Measurements from ENCODE around the gene TXNRD3.

DNA sequence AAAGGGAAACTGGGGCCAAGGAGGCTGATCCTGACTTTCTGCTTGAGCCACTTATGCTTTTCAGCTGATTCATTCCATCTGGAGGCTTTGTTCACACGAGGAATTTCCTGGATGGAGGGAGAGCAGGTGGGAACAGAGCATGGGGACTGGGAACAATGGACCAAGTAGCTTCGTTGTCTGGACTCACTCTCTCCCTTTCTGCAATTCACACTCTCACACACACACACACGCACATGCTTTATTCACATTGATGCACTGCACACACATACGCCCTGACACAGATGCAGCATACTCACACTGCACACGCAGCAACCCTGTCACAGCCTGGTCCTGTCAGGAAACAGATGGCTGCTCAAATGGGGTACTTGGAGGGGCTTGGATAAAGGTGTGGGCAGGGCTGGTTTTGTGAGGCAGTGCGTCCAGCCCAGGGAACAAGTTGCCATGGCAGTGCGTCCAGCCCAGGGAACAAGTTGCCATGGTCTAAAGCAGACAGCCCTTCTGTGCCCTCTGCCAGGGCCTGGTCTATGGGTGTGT is 29.4 kb upstream of the TXNRD3 start:
- no peak for TF ChIP-seq POLR2A (IDR thresholded peaks at IDR 0.05)
- TF ChIP-seq, protein P1, sequence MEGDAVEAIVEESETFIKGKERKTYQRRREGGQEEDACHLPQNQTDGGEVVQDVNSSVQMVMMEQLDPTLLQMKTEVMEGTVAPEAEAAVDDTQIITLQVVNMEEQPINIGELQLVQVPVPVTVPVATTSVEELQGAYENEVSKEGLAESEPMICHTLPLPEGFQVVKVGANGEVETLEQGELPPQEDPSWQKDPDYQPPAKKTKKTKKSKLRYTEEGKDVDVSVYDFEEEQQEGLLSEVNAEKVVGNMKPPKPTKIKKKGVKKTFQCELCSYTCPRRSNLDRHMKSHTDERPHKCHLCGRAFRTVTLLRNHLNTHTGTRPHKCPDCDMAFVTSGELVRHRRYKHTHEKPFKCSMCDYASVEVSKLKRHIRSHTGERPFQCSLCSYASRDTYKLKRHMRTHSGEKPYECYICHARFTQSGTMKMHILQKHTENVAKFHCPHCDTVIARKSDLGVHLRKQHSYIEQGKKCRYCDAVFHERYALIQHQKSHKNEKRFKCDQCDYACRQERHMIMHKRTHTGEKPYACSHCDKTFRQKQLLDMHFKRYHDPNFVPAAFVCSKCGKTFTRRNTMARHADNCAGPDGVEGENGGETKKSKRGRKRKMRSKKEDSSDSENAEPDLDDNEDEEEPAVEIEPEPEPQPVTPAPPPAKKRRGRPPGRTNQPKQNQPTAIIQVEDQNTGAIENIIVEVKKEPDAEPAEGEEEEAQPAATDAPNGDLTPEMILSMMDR (IDR thresholded peaks at IDR 0.05) = no peak

All from adrenal gland (tissue), 5 donors.